PC-9 (cell line): ENCODE data around the gene LDLRAD3. TPM values are rescaled to one million over a fixed set of nuclear protein-coding genes. Genes with fewer than 3 reads are reported as not detected.

ENCODE experiments used
- BruUV-seq: library from RNA; stranded (reverse); fragments of 400-500 nt; replicated peaks from 2 replicates; lab custom pipeline; 2021; lab: Mats Ljungman, UMichigan
- CTCF ChIA-PET: fragments of 300-600 bp; sonication (Branson Sonifier 250); formaldehyde crosslinking; loops from one replicate; lab custom pipeline; 2022; ENCODE audit warnings: antibody characterized with exemption; lab: Charles Lee
- POLR2A ChIA-PET: fragments of 300-600 bp; sonication (Branson Sonifier 250); formaldehyde crosslinking; loops from one replicate; lab custom pipeline; 2022; ENCODE audit warnings: antibody characterized with exemption; ENCODE audit not compliant: unreplicated experiment; lab: Charles Lee
- DNase-seq, 2 experiments: peaks; one replicate each; pipeline versions ENCODE4 v3.0.0 to v3.0.0-alpha.2; 2015 to 2022; ENCODE audit warnings: mixed read lengths in 1 of 2
- H2AFZ ChIP-seq: fragments of 200-600 bp; sonication (generic); 2 replicates; pipeline ENCODE4 v1.8.1; 2017; ENCODE audit warnings: antibody characterized with exemption
- H3F3A ChIP-seq: fragments of 200-600 bp; sonication (generic); 2 replicates; pipeline ENCODE4 v1.8.1; 2017; ENCODE audit warnings: antibody characterized with exemption, mild to moderate bottlenecking, low read depth; ENCODE audit not compliant: insufficient read depth
- H3K27ac ChIP-seq: fragments of 200-600 bp; sonication (generic); 2 replicates; pipeline ENCODE4 v1.6.1; 2016; ENCODE audit warnings: mixed run types
- H3K27me3 ChIP-seq: fragments of 200-600 bp; sonication (generic); 2 replicates; pipeline ENCODE4 v1.6.1; 2016; ENCODE audit warnings: low read depth, mixed run types; ENCODE audit not compliant: insufficient read depth
- H3K36me3 ChIP-seq: fragments of 200-600 bp; sonication (generic); 2 replicates; pipeline ENCODE4 v1.6.1; 2016; ENCODE audit warnings: low read depth, mixed run types
- H3K4me1 ChIP-seq: fragments of 200-600 bp; sonication (generic); replicated peaks from 2 replicates; pipeline ENCODE4 v1.6.1; 2016; ENCODE audit warnings: mixed run types; ENCODE audit not compliant: insufficient read depth
- H3K4me2 ChIP-seq: fragments of 200-600 bp; sonication (generic); 2 replicates; pipeline ENCODE4 v1.6.1; 2017; ENCODE audit warnings: mixed run types
- H3K4me3 ChIP-seq: fragments of 200-600 bp; sonication (generic); 2 replicates; pipeline ENCODE4 v1.6.1; 2016; ENCODE audit warnings: mixed run types
- H3K79me2 ChIP-seq: fragments of 200-600 bp; sonication (generic); 2 replicates; pipeline ENCODE4 v1.6.1; 2017; ENCODE audit warnings: low read depth, mixed run types
- H3K9me2 ChIP-seq: fragments of 200-600 bp; sonication (generic); 2 replicates; pipeline ENCODE4 v1.8.1; 2017; ENCODE audit warnings: mild to moderate bottlenecking; ENCODE audit not compliant: insufficient read depth
- H3K9me3 ChIP-seq: fragments of 200-600 bp; sonication (generic); 2 replicates; pipeline ENCODE4 v1.8.1; 2016; ENCODE audit warnings: low read depth; ENCODE audit not compliant: insufficient read depth
- H4K20me1 ChIP-seq: fragments of 200-600 bp; sonication (generic); 2 replicates; pipeline ENCODE4 v1.8.1; 2017; ENCODE audit not compliant: insufficient read depth
- CTCF ChIP-seq: fragments of 200-600 bp; sonication (generic); conservative IDR thresholded peaks from 2 replicates; pipeline ENCODE4 v1.6.1; 2017; ENCODE audit warnings: mixed run types, antibody characterized with exemption, mild to moderate bottlenecking, moderate library complexity
- EZH2 ChIP-seq: fragments of 200-600 bp; sonication (generic); IDR thresholded peaks from 2 replicates; pipeline ENCODE4 v1.8.0; 2017; ENCODE audit warnings: antibody characterized with exemption, low read depth
- intact Hi-C: fragments of 100-400 bp; cut with micrococcal nuclease; formaldehyde crosslinking; loops from one replicate; pipeline ENCODE4 v1.10.0; 2022; ENCODE audit not compliant: unreplicated experiment
- total RNA-seq: library from RNA; stranded (reverse); gene quantifications from 2 replicates; pipeline ENCODE4 v1.2.3, GENCODE V29; 2021

LDLRAD3 gene
- total RNA-seq, 1 experiment from 2014 or later: 15.9 TPM

- TF ChIP-seq EZH2: no peak
- no peak for TF ChIP-seq CTCF
- Histone ChIP-seq H2AFZ (no peak overlapping the region), H3K9me2 (no peaks in the 10 kb centered on the region), H3K27ac (no peak overlapping the region), H3K36me3 (no peaks in the 10 kb centered on the region), H3K79me2 (no peaks in the 10 kb centered on the region), H3K4me2 (no peak overlapping the region), H3K4me1 (no peaks in the 10 kb centered on the region), H3K9me3 (no peaks in the 10 kb centered on the region), H3K27me3 (no peaks in the 10 kb centered on the region), H3F3A (no peaks in the 10 kb centered on the region), H4K20me1 (0 out of 2 replicates have a peak, but pooled peaks cover 3% of the 10 kb centered on the region), H3K4me3 (no peak overlapping the region)
- DNase-seq: no peak
- no TSS peak for BruUV-seq
- POLR2A ChIA-PET: no interaction called here
- CTCF ChIA-PET: no interaction called here
- intact Hi-C loops: no loop called here
Observed at GRCh38 chr11:36273110-36273509, 329.2 kb downstream of the LDLRAD3 start.

GRCh38 chr11:36274414-36274813, 330.6 kb downstream of the LDLRAD3 start:
- no peak overlapping the region for H3K4me3 ChIP-seq
- BruUV-seq: no TSS peak
- intact Hi-C loops: no loop called here
- TF ChIP-seq EZH2 (no peak), CTCF (no peak)
- no peak overlapping the region for H3K27ac ChIP-seq
- H4K20me1 ChIP-seq: 0 out of 2 replicates have a peak, but pooled peaks cover 3% of the 10 kb centered on the region
- H3F3A ChIP-seq: no peaks in the 10 kb centered on the region
- CTCF ChIA-PET: no interaction called here
- H3K36me3 ChIP-seq: no peaks in the 10 kb centered on the region
- no peaks in the 10 kb centered on the region for H3K79me2 ChIP-seq
- no peaks in the 10 kb centered on the region for H3K9me2 ChIP-seq
- no peaks in the 10 kb centered on the region for H3K4me1 ChIP-seq
- DNase-seq: no peak
- no peaks in the 10 kb centered on the region for H3K27me3 ChIP-seq
- POLR2A ChIA-PET: no interaction called here
- H3K9me3 ChIP-seq: no peaks in the 10 kb centered on the region
- H3K4me2 ChIP-seq: no peak overlapping the region
- H2AFZ ChIP-seq: no peak overlapping the region

- CTCF ChIA-PET: interaction anchor here (1.0 kb wide), 1 partner anchor 457 kb away, joined by 5 read pairs; no protein-coding TSS in a partner anchor
- TF ChIP-seq EZH2: no peak
- TF ChIP-seq CTCF: 0 out of 2 replicates have a peak, but pooled peaks have one; percentile 20
- intact Hi-C loops: no loop called here
- Histone ChIP-seq H3K4me2 (no peak overlapping the region), H3F3A (no peaks in the 10 kb centered on the region), H4K20me1 (0 out of 2 replicates have a peak, but pooled peaks cover 3% of the 10 kb centered on the region), H3K79me2 (0 out of 2 replicates have a peak, but pooled peaks cover 5% of the 10 kb centered on the region), H3K27me3 (no peaks in the 10 kb centered on the region), H3K9me3 (no peaks in the 10 kb centered on the region), H2AFZ (no peak overlapping the region), H3K36me3 (no peaks in the 10 kb centered on the region), H3K4me1 (no peaks in the 10 kb centered on the region), H3K27ac (no peak overlapping the region), H3K4me3 (no peak overlapping the region), H3K9me2 (no peaks in the 10 kb centered on the region)
- BruUV-seq: no TSS peak
- DNase-seq: no peak
- POLR2A ChIA-PET: no interaction called here
Observed at GRCh38 chr11:36278531-36279282, 334.8 kb downstream of the LDLRAD3 start.
